Fibroblast of pulmonary artery (primary cell): Measurements from ENCODE around the gene ABHD2.
"Not testable (repeated sequence)": the region's sequence is repeated elsewhere in the genome, so short reads cannot be mapped to it uniquely, and the experiment has no call there.

Source experiments
- DNase-seq: peaks from one replicate; pipeline ENCODE4 v3.0.0-alpha.2; 2010; ENCODE audit warnings: low read depth
- H3K4me3 ChIP-seq: replicated peaks from 2 replicates; pipeline ENCODE4 v1.5.1; 2011; ENCODE audit warnings: low read depth, mild to moderate bottlenecking, control low read depth, low read length, moderate library complexity
- TF ChIP-seq, protein P1 (sequence below): IDR thresholded peaks from 2 replicates; pipeline ENCODE4 v1.5.1; 2011; ENCODE audit warnings: mild to moderate bottlenecking, control low read depth, low read length, inconsistent platforms; ENCODE audit errors: missing control alignments

ABHD2 gene

DNA sequence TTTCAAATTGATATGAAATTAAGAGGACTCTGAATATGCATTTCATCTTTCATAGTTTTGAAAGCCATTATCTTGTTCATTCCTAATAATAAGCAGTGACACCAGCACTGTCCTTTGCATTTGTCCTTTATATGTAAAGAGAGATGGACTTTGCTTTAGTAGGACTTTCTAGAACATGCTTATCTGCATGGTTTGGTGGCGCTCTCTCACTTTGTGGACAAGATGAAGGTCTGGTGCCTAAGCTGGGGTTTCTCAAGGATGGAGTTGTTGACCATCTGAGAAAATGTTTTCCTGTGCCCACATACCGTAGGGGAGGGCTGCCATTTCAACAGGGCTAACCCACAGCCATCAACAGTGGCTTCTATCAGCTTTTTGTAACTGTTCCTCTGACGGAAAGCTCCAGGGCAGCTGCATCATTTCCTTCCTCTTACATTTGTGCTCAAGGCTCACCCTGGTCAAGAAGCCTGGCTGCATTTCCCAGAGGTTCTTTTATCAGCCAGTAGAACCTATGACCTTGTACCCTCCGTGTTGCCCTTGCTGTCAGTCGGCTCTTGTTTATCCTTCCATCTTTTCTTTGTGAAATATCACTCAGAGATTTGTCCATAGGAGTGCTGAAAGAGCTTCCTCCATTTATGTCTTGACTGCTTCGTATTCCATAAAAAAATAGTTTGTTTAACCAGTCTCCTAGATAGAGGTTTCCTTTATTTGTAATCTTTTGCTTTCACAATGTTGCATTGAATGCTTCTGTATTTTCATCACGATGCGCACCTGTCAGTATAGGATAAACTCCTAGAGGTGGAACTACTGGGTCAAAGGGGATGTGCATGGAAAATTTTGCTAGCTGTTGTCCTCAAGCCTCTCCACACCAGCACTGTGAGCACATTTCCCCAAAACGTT, 44.6 kb downstream of the ABHD2 start:
- peak; percentile 81 for DNase-seq
- no peak overlapping the region for H3K4me3 ChIP-seq
- TF ChIP-seq, protein P1, sequence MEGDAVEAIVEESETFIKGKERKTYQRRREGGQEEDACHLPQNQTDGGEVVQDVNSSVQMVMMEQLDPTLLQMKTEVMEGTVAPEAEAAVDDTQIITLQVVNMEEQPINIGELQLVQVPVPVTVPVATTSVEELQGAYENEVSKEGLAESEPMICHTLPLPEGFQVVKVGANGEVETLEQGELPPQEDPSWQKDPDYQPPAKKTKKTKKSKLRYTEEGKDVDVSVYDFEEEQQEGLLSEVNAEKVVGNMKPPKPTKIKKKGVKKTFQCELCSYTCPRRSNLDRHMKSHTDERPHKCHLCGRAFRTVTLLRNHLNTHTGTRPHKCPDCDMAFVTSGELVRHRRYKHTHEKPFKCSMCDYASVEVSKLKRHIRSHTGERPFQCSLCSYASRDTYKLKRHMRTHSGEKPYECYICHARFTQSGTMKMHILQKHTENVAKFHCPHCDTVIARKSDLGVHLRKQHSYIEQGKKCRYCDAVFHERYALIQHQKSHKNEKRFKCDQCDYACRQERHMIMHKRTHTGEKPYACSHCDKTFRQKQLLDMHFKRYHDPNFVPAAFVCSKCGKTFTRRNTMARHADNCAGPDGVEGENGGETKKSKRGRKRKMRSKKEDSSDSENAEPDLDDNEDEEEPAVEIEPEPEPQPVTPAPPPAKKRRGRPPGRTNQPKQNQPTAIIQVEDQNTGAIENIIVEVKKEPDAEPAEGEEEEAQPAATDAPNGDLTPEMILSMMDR = no peak

DNA sequence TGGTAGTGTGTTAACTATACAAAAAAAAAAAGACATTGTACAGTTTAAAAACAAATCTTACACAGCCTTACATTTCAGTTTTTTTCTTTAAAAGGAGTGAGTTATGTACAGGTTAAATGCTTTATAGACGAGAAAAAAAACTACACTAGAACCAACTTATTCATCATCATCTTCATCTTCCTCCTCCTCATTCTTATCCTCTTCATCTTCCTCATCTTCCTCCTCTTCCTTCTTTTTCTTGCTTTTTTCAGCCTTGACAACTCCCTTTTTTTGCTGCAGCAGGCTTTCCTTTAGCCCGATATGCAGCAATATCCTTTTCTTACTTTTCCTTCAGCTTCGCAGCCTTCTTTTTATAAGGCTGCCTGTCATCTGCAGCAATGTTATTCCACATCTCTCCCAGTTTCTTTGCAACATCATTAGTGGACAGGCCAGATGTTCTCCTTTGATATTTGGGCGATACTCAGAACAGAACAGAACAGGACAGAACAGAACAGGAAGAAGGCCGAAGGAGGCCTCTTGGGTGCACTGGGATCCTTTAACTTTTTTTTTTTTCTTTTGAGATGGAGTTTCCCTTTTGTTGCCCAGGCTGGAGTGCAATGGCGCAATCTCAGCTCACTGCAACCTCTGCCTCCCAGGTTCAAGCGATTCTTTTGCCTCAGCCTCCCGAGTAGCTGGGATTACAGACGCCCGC, 47.3 kb downstream of the ABHD2 start:
- H3K4me3 ChIP-seq, DNase-seq: not testable (repeated sequence)

- no peak for DNase-seq
- no peak overlapping the region for H3K4me3 ChIP-seq
- TF ChIP-seq, protein P1 = no peak
Observed at GRCh38 chr15:89136078-89136806, 48.0 kb downstream of the ABHD2 start.

GRCh38 chr15:89136818-89137772, 48.8 kb downstream of the ABHD2 start:
- TF ChIP-seq, protein P1 = no peak
- DNase-seq = no peak
- no peak overlapping the region for H3K4me3 ChIP-seq

DNA sequence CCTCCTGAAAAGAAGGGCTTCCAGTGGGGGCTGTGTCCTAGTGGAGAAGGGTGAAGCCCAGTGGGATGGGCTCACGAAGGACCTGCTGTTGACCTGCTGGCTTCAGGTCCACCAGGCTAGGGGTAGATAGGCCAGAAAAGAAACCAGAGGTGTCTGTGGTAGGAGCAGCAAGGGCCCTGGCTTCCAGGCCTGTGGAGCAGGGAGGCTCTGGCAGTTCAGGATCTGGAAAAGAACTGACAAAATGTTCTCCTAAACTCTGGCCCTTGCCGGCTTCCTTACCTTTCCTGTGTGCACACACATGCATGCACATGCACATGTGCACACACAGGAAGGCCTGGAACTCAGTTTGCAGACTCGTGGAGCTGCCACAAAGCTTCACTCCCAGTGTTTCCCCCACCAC, 49.7 kb downstream of the ABHD2 start:
- TF ChIP-seq, protein P1 = no peak
- no peak for DNase-seq
- no peak overlapping the region for H3K4me3 ChIP-seq

DNA sequence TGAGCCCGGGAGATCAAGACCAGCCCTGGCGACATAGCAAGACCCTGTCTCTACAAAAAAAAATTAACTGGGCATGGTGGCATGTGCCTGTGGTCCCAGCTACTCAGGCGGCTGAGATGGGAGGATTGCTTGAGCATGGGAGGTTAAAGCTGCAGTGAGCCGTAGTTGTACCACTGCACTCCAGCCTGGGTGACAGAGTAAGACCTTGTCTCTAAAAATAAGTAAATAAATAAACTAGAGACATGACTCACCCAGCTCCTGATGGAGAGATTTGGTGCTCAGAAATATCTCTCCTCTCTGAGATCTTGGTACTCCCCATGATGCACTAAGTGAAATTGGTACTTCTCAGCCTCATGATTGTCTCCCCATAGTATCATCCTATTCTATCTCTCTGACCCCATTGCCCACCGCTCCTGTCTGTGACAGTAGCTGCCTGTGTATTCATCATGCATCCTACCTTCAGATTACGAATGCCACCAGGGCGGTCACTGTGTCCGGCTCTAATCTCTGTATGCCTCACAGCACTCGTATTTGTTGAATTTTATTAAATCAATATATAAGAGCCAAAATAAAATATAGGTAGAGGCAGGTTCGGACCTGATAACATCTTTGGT, 50.9 kb downstream of the ABHD2 start:
- TF ChIP-seq, protein P1 = no peak
- DNase-seq = no peak
- H3K4me3 ChIP-seq = no peak overlapping the region
